HG02763 (cell line): Measurements from ENCODE around the gene KDM5B.
"Not testable (repeated sequence)": the region's sequence is repeated elsewhere in the genome, so short reads cannot be mapped to it uniquely, and the experiment has no call there.

Experiments used
- ATAC-seq: cut with Tn5 transposase; IDR thresholded peaks from one replicate; pipeline ENCODE4 v1.9.1; 2021; ENCODE audit warnings: mild to moderate bottlenecking, moderate library complexity; ENCODE audit not compliant: unreplicated experiment

KDM5B gene

DNA sequence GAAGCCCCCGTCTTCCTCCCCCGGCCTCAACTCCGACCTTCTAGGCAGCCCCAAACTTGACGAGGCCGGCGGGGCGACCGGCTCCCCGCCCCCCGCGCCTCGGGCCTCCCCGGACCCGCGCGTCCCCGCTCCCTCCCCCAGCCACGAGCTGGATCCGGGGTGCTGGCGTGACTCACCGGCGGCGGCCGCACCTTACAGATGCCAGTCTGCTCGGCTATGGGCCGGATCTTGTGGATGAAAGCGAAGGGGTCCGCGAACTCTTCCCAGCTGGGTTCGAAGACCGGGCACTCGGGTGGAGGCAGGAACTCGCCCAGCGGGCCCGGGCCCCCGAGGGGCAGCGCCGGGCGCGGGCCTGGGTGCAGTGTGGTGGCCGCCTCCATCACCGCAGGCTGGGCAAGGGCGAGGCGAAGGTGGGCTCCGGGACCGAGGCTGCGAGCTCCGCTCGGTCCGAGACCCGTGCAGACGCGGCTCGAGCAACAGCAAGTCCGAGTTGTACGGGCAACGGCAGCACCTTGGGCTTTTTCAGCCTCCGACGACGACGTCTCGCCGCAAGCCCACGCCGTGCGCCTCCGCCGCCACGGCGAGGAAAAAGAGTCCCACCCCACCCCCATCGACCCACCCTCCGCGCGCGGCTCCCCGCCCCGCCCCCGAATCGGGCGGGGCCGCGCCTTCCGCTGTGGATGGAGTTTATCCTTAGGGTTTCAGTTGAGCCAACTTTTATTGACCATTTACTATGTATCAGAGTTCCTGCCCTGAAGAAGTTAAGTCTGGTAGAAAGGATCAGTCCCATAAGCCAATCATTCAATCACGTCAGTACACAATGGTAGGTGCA is at the start of gene KDM5B:
KDM5B (minus strand) TSS at position 496 of the 832 bp plus-strand sequence; CDS start at position 380, 116 bp downstream.
- ATAC-seq: no peak

GRCh38 chr1:202857136-202857610 is 49.0 kb upstream of the KDM5B start:
- no peak for ATAC-seq

DNA sequence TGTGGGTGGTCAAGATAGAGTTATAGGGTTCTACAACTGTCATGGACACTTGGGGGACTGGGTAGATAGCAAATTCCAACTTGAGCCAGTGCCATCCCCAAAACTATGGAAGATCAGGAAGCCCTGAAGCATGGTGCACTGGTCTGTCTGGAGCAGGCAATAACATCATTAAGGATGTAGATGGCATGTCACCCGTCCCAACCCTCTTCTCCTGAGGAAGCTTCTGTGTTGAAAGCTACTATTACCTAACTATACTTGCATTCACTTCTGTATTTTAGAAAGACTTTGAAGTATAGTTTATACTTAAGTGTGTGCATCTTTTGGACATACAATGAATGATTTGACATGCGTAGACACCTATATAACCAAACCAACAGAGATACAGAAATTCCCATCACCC is 47.8 kb upstream of the KDM5B start:
- ATAC-seq: no peak

GRCh38 chr1:202854787-202855186 is 46.6 kb upstream of the KDM5B start:
- no peak for ATAC-seq

GRCh38 chr1:202852163-202852904 is 44.1 kb upstream of the KDM5B start:
- no peak for ATAC-seq

DNA sequence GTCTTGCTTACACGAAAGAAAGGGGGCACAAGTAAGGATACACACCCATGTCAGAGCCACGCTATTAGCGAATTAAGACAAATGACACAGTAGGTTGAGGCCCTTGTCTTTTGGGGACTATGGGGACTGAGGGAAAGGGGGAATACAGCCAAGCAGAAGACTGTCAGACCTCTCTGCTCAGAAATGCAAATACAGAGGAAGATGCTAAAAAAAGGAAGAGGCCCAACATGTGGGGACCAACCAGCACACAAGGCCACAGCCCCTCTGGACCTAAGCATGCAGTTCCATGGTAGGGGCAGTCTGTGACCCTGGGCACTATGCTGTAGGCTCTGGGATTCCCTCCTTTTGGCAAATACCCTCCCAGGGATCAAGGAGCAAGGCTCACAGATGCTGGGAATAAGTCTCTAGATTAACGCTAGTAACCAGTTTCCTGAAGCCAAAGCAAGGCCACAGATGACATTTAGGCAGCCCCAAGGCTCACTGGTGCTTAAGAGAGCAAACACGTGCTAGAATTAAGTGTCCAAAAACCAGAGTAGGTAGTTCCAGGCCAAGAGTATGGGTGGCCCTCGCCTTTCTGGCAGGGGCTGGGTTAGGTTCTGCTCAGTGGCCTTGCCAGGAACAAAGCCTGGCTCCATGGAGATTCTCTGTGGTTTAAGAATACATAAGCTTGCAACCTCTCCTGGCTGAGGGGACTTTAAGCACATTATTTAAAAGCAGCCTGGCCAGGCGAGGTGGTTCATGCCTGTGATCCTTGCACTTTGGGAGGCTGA is 42.6 kb upstream of the KDM5B start:
- no peak for ATAC-seq

- peak; percentile 57 for ATAC-seq
These were observed 39.9 kb upstream of the KDM5B start for GRCh38 chr1:202848191-202848542.

DNA sequence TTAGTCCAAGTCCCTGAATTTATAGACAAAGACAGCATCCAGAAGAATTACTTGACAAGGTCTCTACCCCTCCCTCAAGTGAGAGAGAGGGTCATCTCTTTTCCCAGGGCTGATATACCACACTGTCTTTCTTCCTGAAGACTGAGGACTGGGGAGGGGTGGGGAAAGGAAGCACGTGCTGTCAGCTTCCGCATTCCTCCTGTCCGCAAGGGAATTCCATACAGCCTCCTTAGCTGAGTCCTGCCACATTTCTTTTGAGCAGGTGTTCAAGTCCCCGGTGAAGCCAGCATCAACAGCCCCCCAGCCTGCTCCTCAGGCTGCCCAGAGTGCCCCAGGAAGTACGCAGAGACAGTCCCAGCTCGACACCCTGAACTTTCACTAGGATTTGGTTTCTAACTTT is 36.7 kb upstream of the KDM5B start:
- no peak for ATAC-seq

DNA sequence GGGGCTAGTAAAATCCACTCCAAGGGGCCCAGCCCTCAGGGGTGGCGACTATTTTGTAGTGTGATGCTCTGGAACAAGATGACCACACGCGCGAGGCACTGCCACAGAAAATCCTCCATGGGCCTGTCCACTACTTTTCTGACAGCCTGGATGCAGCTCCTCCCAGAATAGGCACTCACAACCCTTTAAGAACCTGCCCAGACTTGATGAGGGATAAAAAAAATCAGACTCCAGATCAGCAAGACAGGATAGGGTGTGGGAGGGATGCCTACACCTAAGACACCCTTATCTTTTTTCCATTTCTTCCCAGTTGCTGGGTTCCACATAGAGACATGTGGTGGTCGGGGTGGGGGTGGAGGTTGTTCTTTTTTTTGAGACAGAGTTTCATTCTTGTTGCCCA is 36.0 kb upstream of the KDM5B start:
- no peak for ATAC-seq

DNA sequence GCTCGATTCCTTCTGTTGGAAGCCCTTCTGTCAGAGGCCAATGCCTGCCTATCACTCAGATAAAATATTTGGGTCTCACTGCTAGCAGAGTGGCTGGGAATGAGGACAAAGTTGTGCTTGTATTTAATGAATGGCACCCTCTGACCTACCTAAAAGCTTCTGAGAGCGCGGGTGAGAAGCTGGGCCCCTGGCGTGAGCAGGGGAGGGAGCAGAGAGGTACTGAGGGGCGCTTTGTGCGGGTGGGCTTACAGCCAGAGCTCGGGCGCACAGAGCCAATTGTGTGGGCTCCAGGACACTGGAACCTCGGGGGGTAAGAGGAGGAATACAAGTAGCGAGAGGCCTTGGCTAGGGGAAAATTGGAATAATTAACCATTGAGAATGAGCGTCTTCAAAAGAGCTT is 34.9 kb upstream of the KDM5B start:
- no peak for ATAC-seq

- no peak for ATAC-seq
These were observed 29.6 kb upstream of the KDM5B start for GRCh38 chr1:202837746-202838262.

GRCh38 chr1:202836623-202837403 is 28.6 kb upstream of the KDM5B start:
- ATAC-seq: no peak

GRCh38 chr1:202835548-202836072 is 27.4 kb upstream of the KDM5B start:
- ATAC-seq: no peak

DNA sequence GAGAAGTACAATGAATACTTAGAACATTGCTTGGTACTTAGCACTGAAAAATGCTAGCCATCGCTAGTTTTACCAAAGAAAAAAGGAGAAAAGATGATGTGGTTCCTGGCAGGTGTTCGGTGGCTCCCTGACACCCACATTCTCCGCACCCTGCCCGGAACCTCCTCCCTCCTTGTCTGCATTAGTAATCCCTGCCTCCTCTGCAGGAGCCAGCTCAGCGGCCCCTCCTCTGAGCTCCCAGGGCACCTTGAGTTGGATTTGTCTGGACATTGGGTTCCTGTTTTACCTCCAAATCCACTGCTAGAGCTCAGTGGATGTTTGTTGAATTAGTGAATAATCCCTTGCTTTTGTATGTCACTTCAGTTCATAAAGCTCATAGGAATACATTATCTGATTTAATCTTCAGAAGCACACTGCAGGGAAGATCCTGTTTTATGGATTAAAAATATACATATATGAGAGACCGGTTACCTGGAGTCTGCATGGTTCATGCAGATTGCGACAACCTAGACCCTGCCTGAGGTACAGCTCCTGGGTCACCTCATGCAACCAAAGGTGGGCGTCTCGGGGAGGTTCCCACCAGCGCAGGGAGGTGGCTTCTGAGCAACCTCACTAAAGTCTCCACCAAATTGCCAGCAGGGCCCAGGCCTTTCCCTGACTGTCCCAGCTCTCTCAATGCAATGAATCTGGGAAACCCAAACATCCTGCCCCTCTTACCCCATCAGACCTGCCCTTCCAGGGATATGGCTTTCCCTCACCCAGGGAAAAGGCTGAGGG is 26.7 kb upstream of the KDM5B start:
- no peak for ATAC-seq

DNA sequence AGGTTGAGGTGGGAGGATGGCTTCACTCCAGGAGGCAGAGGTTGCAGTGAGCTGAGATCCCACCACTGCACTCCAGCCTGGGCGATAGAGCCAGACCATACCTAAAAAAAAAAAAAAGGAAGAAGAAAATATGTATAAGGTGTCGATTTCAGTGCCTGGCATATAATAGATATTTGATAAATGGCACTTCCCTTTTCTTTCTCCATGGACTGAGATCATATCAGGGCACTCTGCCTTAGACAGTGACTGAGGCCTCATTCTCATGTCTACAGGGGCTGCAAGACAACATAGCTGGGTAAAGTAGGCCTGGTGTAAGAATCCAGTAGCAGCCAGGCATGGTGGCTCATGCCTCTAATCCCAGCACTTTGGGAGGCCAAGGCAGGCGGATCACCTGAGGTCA is 23.7 kb upstream of the KDM5B start:
- ATAC-seq: no peak

GRCh38 chr1:202829223-202829622 is 21.0 kb upstream of the KDM5B start:
- not testable (repeated sequence) for ATAC-seq

DNA sequence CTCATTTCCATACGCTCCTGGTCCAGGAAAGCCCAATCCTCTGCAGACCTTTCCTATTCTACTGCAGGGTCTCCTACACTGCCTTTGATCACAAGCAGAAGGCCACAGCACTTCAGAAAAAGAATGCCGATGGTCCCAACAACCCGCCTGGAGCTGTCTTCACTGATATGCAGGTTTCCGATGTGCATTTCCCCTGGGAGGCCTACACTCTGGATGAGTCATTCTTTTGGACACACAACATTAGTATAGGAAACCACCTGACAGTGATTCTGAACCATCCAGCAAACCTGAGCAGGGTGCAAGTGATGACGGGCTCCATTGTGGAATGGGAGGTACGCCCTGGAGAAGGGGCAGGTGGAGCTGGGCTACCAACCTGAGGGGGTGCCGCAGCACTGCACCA is 17.5 kb upstream of the KDM5B start:
- ATAC-seq: no peak

DNA sequence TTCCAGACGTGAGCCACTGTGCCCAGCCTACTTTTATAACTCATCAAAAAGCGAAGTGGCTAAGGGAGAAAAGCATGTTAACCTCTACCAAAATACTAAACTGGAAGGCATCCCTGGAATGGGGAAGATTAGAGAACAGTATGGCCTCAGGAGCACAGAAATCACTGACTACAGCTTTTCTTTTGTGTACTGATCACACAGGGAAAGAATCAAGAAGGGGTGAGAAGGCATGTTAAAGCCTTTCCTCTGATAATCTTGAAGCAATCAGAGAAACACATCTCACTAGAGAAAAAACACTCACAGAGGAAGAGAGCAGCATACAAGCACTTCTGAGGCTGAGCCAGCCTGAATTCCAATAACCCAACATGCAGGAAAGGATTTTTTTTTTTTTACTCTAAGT is 13.2 kb upstream of the KDM5B start:
- ATAC-seq: no peak

DNA sequence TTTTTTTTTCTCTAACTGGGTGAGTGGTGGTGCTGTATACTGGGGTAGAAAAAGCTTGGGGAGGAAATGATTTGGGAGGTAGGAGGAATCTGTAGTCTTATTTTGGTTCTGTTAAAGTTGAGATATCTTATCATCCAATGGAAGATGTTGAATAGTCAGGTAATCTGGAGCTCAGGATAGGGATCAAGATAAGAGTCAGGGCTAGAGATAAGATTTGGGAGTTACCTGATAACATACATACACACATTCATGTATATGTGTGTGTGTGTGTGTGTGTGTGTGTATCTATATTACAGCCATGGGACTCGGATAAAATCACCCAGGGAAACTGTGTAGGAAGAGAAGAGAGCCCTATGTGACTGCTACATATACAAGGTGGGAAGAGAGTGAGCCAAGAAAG is 10.6 kb upstream of the KDM5B start:
- no peak for ATAC-seq
